ENCODE results near the gene BMP10.
A peak's percentile ranks its signal among the peaks of the same experiment; 100 is the strongest.

BMP10 gene

DNA sequence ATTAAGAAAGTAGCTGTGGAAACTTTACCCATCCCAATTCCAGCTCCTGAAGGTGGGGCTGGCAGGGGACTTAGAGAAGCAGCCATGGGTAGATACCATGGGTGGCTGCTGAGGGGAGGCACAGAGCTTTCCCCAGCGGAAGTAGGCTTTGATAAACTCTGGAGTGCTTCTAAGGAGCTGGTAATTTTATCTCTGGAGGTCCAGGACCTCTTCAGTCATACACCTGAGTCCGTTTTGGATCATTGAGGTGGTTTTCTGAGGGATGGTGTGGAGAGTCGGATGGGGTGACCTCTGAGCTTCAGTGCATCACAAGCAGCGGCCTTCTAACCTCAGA is 36.7 kb upstream of the BMP10 start:
- Histone ChIP-seq H3K9me3 (ENCODE audit: control insufficient read depth, insufficient read depth, low read length) (no peaks in the 10 kb centered on the region), H3K4me3 (ENCODE audit: low read length) (peak overlapping the region; percentile 59), H3K4me1 (ENCODE audit: control insufficient read depth, low read length) (peaks cover 32% of the 10 kb centered on the region), H3K4me2 (ENCODE audit: low read length) (peak overlapping the region; percentile 70), H4K20me1 (ENCODE audit: control insufficient read depth, insufficient read depth, low read depth, low read length) (no peaks in the 10 kb centered on the region), H3K79me2 (ENCODE audit: control insufficient read depth, low read length) (no peaks in the 10 kb centered on the region), H3F3A (ENCODE audit: control insufficient read depth, insufficient read depth) (no peaks in the 10 kb centered on the region), H3K27ac (ENCODE audit: low read depth, low read length) (peak overlapping the region; percentile 87), H3K36me3 (ENCODE audit: control insufficient read depth, low read length) (peaks cover 10% of the 10 kb centered on the region), H3K9me2 (replicated peaks; ENCODE audit: control insufficient read depth, low read length) (no peaks in the 10 kb centered on the region), H3K27me3 (ENCODE audit: control insufficient read depth, low read length) (no peaks in the 10 kb centered on the region)
- no peak for TF ChIP-seq EZH2phosphoT487 (IDR thresholded peaks at IDR 0.05; ENCODE audit: borderline replicate concordance, low read length)
- TF ChIP-seq, protein P1, sequence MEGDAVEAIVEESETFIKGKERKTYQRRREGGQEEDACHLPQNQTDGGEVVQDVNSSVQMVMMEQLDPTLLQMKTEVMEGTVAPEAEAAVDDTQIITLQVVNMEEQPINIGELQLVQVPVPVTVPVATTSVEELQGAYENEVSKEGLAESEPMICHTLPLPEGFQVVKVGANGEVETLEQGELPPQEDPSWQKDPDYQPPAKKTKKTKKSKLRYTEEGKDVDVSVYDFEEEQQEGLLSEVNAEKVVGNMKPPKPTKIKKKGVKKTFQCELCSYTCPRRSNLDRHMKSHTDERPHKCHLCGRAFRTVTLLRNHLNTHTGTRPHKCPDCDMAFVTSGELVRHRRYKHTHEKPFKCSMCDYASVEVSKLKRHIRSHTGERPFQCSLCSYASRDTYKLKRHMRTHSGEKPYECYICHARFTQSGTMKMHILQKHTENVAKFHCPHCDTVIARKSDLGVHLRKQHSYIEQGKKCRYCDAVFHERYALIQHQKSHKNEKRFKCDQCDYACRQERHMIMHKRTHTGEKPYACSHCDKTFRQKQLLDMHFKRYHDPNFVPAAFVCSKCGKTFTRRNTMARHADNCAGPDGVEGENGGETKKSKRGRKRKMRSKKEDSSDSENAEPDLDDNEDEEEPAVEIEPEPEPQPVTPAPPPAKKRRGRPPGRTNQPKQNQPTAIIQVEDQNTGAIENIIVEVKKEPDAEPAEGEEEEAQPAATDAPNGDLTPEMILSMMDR (IDR thresholded peaks at IDR 0.05; ENCODE audit: low read depth, low read length, poor library complexity, severe bottlenecking), result no peak

DNA sequence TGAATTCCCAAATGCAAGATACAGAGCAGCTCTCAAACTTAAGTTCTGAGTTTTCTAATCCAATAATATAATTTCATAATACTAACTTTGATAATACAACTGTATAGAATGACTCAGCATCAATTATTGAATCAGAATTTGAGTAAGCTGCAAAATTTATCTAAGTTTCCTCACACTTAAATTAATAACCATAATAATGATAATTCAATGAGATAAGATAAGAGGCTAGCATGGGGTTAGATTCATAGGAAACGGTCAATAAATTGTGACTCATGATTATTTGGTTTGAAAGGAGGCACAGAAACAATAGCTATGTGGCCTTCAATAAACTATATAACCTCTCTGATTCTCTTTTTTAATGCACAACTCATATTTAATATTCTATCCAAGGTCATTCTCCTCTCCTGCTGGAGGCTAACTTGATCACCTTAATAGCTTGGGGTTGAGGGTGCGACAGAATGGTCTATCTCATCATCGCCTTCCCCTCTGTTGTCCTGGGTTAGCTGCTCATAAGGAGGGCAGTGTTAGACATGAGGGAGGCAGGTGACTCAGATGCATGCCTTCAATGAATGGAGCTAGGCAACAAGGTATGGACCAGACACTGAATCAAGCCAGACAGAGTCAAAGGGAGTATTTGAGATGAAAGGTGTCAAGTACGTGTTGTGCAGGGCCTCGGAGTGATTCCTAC is 36.2 kb upstream of the BMP10 start:
- no peaks in the 10 kb centered on the region for H3K79me2 ChIP-seq (ENCODE audit: control insufficient read depth, low read length)
- peak overlapping the region; percentile 70 for H3K4me2 ChIP-seq (ENCODE audit: low read length)
- no peak for TF ChIP-seq EZH2phosphoT487 (IDR thresholded peaks at IDR 0.05; ENCODE audit: borderline replicate concordance, low read length)
- TF ChIP-seq, protein P1 (IDR thresholded peaks at IDR 0.05; ENCODE audit: low read depth, low read length, poor library complexity, severe bottlenecking), result no peak
- H3K4me1 ChIP-seq (ENCODE audit: control insufficient read depth, low read length), result peaks cover 32% of the 10 kb centered on the region
- peak overlapping the region; percentile 59 for H3K4me3 ChIP-seq (ENCODE audit: low read length)
- peak overlapping the region; percentile 87 for H3K27ac ChIP-seq (ENCODE audit: low read depth, low read length)
- peaks cover 10% of the 10 kb centered on the region for H3K36me3 ChIP-seq (ENCODE audit: control insufficient read depth, low read length)
- no peaks in the 10 kb centered on the region for H4K20me1 ChIP-seq (ENCODE audit: control insufficient read depth, insufficient read depth, low read depth, low read length)
- H3K9me3 ChIP-seq (ENCODE audit: control insufficient read depth, insufficient read depth, low read length), result no peaks in the 10 kb centered on the region
- no peaks in the 10 kb centered on the region for H3F3A ChIP-seq (ENCODE audit: control insufficient read depth, insufficient read depth)
- no peaks in the 10 kb centered on the region for H3K27me3 ChIP-seq (ENCODE audit: control insufficient read depth, low read length)
- no peaks in the 10 kb centered on the region for H3K9me2 ChIP-seq (replicated peaks; ENCODE audit: control insufficient read depth, low read length)

DNA sequence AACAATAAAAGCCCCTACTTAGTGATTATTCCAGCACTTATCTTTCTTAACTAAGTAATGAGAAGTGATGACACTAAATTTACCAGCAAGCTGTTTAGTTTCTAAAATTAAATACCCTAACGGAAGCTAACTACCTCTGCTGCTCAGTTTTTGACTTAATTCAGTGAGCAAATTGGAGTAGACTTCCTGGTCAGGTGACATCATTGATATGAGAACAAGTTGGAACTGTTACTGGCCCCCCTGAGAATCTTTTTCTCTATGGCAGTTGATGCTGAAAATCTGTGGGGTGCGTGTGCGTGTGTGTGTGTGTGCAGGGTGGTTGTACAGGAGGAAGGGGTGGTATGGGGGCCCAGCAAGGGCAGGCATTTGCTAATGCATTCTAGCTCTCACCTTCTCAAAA is 35.5 kb upstream of the BMP10 start:
- H3K4me1 ChIP-seq (ENCODE audit: control insufficient read depth, low read length), result peaks cover 32% of the 10 kb centered on the region
- H3K36me3 ChIP-seq (ENCODE audit: control insufficient read depth, low read length), result peaks cover 10% of the 10 kb centered on the region
- H3F3A ChIP-seq (ENCODE audit: control insufficient read depth, insufficient read depth), result no peaks in the 10 kb centered on the region
- H3K9me3 ChIP-seq (ENCODE audit: control insufficient read depth, insufficient read depth, low read length), result no peaks in the 10 kb centered on the region
- H3K79me2 ChIP-seq (ENCODE audit: control insufficient read depth, low read length), result no peaks in the 10 kb centered on the region
- no peak overlapping the region for H3K4me3 ChIP-seq (ENCODE audit: low read length)
- H3K27ac ChIP-seq (ENCODE audit: low read depth, low read length), result peak overlapping the region; percentile 9; the same call in 1 of the 2 replicates
- H3K4me2 ChIP-seq (ENCODE audit: low read length), result peak overlapping the region; percentile 32
- H4K20me1 ChIP-seq (ENCODE audit: control insufficient read depth, insufficient read depth, low read depth, low read length), result no peaks in the 10 kb centered on the region
- H3K27me3 ChIP-seq (ENCODE audit: control insufficient read depth, low read length), result no peaks in the 10 kb centered on the region
- H3K9me2 ChIP-seq (replicated peaks; ENCODE audit: control insufficient read depth, low read length), result no peaks in the 10 kb centered on the region
- TF ChIP-seq, protein P1 (IDR thresholded peaks at IDR 0.05; ENCODE audit: low read depth, low read length, poor library complexity, severe bottlenecking), result no peak
- TF ChIP-seq EZH2phosphoT487 (IDR thresholded peaks at IDR 0.05; ENCODE audit: borderline replicate concordance, low read length), result no peak

Data from DOHH2 (cell line).